Transverse colon (tissue), 4 donors: ENCODE measurements around the gene POLR1F.

Source experiments
- POLR2A ChIP-seq: fragments of 450-650 bp; IDR thresholded peaks from one replicate; pipeline ENCODE4 v1.6.1; 2016; ENCODE audit warnings: antibody characterized with exemption, mild to moderate bottlenecking, moderate library complexity
- POLR2AphosphoS5 ChIP-seq, 3 donors: sonication (generic); formaldehyde crosslinking; IDR thresholded peaks; one replicate each; pipeline ENCODE4 v1.6.1; 2016; ENCODE audit warnings: antibody characterized with exemption in 3 of 3
- TF ChIP-seq, protein P1 (sequence below), 5 experiments: fragments of 200-600 bp in 3 of 5; fragments of 450-650 bp in 2 of 5; sonication (generic) in 3 of 5; IDR thresholded peaks; 1 replicate in 2 of 5; 2 replicates in 3 of 5; pipeline ENCODE4 v1.5.1; 2016 to 2017; ENCODE audit warnings: antibody characterized with exemption in 5 of 5, inconsistent platforms in 3 of 5, mild to moderate bottlenecking in 2 of 5, moderate library complexity in 1 of 5

DNA sequence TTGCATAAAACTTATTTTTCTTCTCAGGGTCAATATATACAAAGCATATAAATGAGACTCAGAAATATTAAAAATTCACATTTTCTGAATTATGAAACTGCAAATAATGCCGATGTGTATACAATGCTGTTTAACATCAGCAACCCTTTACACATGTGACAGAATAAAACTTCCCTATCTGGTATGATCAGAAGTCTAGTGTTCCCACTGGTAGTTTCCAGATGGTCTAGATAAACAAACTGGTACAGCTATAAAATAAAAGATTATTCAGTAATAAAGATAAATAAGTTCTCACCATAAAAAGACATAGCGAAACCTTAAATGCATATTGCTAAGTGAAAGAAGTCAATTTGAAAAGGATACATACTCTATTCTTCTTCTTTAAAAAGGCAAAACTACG lies 7.9 kb downstream of the POLR1F start:
- TF ChIP-seq POLR2AphosphoS5 (IDR thresholded peaks at IDR 0.05) (no peak), POLR2A (no peak)
- TF ChIP-seq, protein P1, sequence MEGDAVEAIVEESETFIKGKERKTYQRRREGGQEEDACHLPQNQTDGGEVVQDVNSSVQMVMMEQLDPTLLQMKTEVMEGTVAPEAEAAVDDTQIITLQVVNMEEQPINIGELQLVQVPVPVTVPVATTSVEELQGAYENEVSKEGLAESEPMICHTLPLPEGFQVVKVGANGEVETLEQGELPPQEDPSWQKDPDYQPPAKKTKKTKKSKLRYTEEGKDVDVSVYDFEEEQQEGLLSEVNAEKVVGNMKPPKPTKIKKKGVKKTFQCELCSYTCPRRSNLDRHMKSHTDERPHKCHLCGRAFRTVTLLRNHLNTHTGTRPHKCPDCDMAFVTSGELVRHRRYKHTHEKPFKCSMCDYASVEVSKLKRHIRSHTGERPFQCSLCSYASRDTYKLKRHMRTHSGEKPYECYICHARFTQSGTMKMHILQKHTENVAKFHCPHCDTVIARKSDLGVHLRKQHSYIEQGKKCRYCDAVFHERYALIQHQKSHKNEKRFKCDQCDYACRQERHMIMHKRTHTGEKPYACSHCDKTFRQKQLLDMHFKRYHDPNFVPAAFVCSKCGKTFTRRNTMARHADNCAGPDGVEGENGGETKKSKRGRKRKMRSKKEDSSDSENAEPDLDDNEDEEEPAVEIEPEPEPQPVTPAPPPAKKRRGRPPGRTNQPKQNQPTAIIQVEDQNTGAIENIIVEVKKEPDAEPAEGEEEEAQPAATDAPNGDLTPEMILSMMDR (IDR thresholded peaks at IDR 0.05): no peak
